SK-N-MC (cell line): ENCODE data around the gene TES.

Experiments
- EZH2 ChIP-seq: fragments of 200-600 bp; sonication (generic); IDR thresholded peaks from one replicate; pipeline ENCODE4 v1.6.1; 2017; ENCODE audit warnings: antibody characterized with exemption
- FOXP2 ChIP-seq: optimal IDR thresholded peaks from 2 replicates; pipeline ENCODE3; 2011; ENCODE audit warnings: mild to moderate bottlenecking, moderate library complexity; ENCODE audit not compliant: insufficient read depth; ENCODE audit errors: extremely low read length, control extremely low read depth
- POLR2AphosphoS5 ChIP-seq: IDR thresholded peaks from 2 replicates; pipeline ENCODE4 v1.6.1; 2012; ENCODE audit warnings: mild to moderate bottlenecking, low read depth, low read length, borderline replicate concordance

GRCh38 chr7:116208919-116209318 lies 1.4 kb upstream of the TES start:
- TF ChIP-seq EZH2 (no peak), POLR2AphosphoS5 (no peak), FOXP2 (no peak)
